HUES6 (cell line): Measurements from ENCODE around the gene NKD1.

Experiments used
- H3K27ac ChIP-seq: 2 replicates; pipeline ENCODE4 v1.7.0; 2013; ENCODE audit warnings: low read depth, mild to moderate bottlenecking, low read length, inconsistent platforms
- H3K27me3 ChIP-seq: 2 replicates; pipeline ENCODE4 v1.6.1; 2013; ENCODE audit warnings: low read length; ENCODE audit not compliant: control insufficient read depth, insufficient read depth
- H3K36me3 ChIP-seq: 2 replicates; pipeline ENCODE4 v1.6.1; 2013; ENCODE audit warnings: low read length; ENCODE audit not compliant: control insufficient read depth, insufficient read depth
- H3K4me1 ChIP-seq: 2 replicates; pipeline ENCODE4 v1.6.1; 2013; ENCODE audit warnings: low read length; ENCODE audit not compliant: control insufficient read depth, insufficient read depth
- H3K4me3 ChIP-seq: 2 replicates; pipeline ENCODE4 v1.5.1; 2013; ENCODE audit warnings: low read depth, low read length
- H3K9ac ChIP-seq: one replicate; pipeline ENCODE4 v1.6.1; 2013; ENCODE audit warnings: mild to moderate bottlenecking, low read length
- H3K9me3 ChIP-seq: 2 replicates; pipeline ENCODE4 v1.6.1; 2013; ENCODE audit warnings: low read depth, low read length; ENCODE audit not compliant: control insufficient read depth, insufficient read depth

NKD1 gene

DNA sequence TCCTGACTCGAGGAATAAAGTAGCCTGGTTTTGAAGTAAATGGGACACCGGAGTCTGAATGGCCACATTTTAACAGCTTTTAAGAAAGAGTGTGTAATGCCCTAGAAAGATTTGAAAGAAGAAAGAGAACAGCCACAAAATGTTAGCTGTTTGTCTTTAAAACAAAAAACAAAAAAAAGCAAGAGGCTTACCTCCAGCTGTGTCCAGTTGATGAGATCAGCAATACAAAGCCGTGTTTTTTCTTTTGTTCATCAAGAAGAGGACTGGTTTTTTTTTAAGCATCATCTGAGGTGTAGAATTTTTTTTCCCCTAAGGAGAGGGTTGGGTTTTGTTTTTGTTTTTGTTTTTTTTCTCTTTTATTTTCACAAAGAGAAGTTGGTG is 58.8 kb downstream of the NKD1 start:
- Histone ChIP-seq H3K9ac (no peak overlapping the region), H3K4me1 (peaks cover 22% of the 10 kb centered on the region), H3K4me3 (no peak overlapping the region), H3K27me3 (no peaks in the 10 kb centered on the region), H3K36me3 (peaks cover 3% of the 10 kb centered on the region; the same call in 1 of the 2 replicates), H3K9me3 (no peaks in the 10 kb centered on the region), H3K27ac (no peak overlapping the region)

DNA sequence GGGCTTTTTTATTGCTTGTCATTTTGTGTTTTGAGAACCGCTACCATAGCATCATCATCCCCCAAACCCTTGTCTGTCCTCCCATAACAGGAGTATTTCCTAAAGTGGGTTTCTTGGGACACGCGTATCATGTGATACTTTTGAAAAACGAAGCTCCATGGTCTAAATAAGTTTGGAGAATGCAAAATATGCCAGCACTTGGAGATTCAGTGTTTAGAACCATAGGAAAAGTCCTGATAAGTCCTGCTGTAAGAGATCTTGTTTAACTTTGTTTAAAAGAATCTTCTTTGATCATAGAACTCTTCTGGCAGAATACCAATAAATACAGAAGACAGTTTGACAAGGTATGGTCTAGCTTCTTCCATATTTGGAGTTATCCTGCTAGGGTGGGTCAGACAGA is 59.3 kb downstream of the NKD1 start:
- H3K4me3 ChIP-seq: no peak overlapping the region
- H3K9me3 ChIP-seq: no peaks in the 10 kb centered on the region
- H3K4me1 ChIP-seq: peaks cover 22% of the 10 kb centered on the region
- H3K36me3 ChIP-seq: peaks cover 3% of the 10 kb centered on the region; the same call in 1 of the 2 replicates
- no peak overlapping the region for H3K9ac ChIP-seq
- H3K27me3 ChIP-seq: no peaks in the 10 kb centered on the region
- no peak overlapping the region for H3K27ac ChIP-seq

DNA sequence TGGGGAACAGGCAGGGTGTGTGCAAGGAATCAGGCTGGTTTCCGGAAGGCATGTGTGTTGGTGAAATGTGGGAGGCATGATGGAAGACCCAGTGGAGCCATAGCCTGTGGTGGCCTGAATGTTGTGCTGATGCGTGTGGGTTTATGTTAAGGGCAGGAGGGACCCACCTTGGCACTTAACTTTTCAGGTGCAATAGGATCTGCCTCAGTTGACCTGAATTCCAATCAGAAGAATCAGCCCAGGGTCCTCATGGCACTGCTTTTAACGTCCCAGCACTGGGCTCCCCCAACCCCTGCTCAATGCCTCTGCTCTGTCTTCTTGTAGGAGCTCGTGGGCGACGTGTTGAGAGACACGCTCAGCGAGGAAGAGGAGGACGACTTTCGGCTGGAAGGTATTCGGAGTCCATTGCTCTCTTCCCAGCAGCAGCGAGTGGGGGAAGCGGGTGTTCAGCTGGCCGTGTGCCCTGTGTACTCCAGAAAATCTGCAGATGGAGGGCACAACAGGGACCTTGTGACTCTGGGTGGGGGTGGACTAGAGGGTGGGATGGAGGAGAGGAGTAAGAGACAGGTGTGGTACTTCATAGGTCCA is 59.9 kb downstream of the NKD1 start:
- H3K9ac ChIP-seq: no peak overlapping the region
- H3K4me3 ChIP-seq: no peak overlapping the region
- H3K27ac ChIP-seq: no peak overlapping the region
- H3K36me3 ChIP-seq: peaks cover 3% of the 10 kb centered on the region; the same call in 1 of the 2 replicates
- peaks cover 22% of the 10 kb centered on the region for H3K4me1 ChIP-seq
- H3K9me3 ChIP-seq: no peaks in the 10 kb centered on the region
- no peaks in the 10 kb centered on the region for H3K27me3 ChIP-seq

DNA sequence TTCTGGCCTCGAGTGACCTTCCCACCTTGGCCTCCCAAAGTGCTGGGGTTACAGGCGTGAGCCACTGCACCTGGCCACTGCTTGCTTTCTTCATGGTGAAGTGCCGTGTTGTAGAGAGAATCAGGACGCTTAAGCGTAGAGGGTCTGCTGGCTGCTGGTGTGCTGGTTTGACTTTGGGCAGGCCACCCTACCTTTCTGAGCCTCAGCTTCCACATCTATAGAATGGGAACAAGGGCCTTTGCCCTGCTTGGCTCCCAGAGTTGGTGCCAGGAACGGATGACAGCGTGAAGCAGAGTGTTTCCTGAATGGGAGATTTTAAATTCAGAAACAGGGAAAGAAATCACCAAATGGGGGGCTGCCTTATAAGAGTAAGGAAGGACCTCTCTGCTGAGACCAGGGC is 60.9 kb downstream of the NKD1 start:
- Histone ChIP-seq H3K4me1 (peaks cover 16% of the 10 kb centered on the region), H3K27ac (no peak overlapping the region), H3K36me3 (peaks cover 3% of the 10 kb centered on the region; the same call in 1 of the 2 replicates), H3K27me3 (no peaks in the 10 kb centered on the region), H3K4me3 (no peak overlapping the region), H3K9ac (no peak overlapping the region), H3K9me3 (no peaks in the 10 kb centered on the region)

DNA sequence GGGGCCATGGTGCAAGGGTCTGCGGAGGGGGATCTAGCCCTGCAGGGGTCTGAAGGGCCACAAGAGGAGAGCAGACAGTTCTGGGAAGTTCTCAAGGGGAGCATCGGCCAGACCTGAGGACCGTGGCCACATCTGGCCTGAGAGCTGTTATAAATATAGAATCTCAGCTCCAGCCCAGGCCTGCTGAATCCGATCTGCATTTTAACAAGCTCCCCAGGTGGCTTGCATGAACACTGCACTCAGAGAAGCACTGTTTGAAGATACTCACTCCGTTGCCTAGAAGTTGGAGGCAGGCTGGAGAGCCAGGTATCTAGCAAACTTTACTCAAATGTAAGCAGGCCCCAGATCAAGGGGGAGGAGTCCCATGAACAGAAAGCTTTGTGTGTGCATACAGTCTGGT is 61.3 kb downstream of the NKD1 start:
- Histone ChIP-seq H3K36me3 (peaks cover 3% of the 10 kb centered on the region; the same call in 1 of the 2 replicates), H3K4me3 (no peak overlapping the region), H3K9me3 (no peaks in the 10 kb centered on the region), H3K4me1 (peaks cover 16% of the 10 kb centered on the region), H3K27ac (no peak overlapping the region), H3K27me3 (no peaks in the 10 kb centered on the region), H3K9ac (no peak overlapping the region)

DNA sequence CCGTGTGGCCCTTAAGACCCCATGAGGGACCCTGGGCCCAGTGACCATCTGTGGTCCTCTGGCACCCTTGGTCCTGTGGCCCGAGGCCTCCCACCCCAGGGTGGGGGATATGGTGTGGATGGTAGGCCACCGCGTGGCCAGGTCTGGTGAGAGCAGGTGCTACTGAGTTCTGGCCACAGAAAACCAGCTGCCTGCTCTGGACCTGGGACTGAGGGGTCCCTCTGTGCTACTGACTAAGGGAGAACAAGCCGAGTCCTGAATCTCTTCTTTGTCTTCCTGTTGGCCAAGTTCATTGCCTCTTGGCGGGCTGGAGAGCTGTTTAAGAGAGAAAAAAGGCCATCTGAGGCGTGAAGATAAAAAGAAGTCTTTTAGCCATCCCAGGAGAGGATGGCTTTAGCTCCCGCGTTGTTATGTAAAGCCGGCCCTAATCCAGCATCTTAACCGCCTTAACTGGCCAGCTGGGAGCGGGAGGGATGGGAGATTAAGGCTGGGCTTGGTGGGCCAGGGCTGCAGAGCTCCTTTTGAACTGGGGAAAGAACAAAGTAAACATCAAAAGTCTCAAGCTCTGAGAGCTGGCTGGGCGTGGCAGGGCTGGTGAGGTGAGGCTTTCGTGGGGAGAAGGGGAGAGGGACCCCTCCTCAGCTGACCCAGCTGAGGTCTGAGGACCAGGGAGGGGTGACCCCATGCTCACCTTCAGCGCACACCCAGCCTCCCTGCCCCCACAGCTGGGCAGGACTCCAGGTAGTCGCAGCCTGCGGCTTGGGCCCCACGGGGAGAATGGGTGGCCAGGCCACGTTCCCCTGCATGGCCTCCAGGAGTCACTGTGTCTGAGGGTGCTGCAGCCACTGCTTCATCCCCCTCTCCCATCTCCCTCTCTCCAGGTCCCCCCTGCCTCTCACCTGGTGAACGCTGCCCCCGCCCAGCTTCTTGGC is 62.4 kb downstream of the NKD1 start:
- Histone ChIP-seq H3K36me3 (peaks cover 3% of the 10 kb centered on the region; the same call in 1 of the 2 replicates), H3K4me1 (peaks cover 16% of the 10 kb centered on the region), H3K4me3 (no peak overlapping the region), H3K27me3 (no peaks in the 10 kb centered on the region), H3K9ac (no peak overlapping the region), H3K9me3 (no peaks in the 10 kb centered on the region), H3K27ac (no peak overlapping the region)

DNA sequence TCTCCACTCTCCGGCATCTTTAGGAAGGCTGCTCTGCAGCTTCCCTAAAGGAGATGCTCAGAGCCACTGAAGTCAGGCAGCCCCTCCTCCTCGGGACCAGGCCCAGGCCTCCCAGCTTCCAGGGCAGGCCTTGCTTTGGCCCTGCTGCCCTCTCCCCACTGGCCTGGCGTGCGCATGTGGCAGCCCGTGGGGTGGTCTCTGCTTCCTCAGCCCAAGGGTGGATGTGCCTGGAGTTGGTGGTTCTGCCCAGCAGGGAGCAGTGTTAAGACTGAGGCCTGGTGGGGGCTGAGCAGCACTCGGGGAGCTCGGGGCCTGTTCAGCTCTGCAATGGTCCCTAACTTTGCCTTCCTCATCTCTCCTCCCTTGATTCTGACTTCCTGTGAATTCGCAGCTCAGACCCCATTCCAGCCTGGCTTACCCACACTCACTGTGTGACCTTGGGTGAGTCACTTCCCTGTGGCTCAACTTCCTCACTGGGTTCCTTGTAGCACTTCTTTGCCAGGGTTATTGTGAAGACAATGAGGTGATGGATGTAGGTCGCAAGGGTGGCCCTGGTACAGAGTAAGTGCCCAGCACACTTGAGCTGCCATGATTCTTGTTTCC is 63.2 kb downstream of the NKD1 start:
- H3K4me3 ChIP-seq: no peak overlapping the region
- H3K36me3 ChIP-seq: peaks cover 3% of the 10 kb centered on the region; the same call in 1 of the 2 replicates
- no peak overlapping the region for H3K9ac ChIP-seq
- no peaks in the 10 kb centered on the region for H3K9me3 ChIP-seq
- no peaks in the 10 kb centered on the region for H3K27me3 ChIP-seq
- H3K27ac ChIP-seq: no peak overlapping the region
- peaks cover 19% of the 10 kb centered on the region for H3K4me1 ChIP-seq

DNA sequence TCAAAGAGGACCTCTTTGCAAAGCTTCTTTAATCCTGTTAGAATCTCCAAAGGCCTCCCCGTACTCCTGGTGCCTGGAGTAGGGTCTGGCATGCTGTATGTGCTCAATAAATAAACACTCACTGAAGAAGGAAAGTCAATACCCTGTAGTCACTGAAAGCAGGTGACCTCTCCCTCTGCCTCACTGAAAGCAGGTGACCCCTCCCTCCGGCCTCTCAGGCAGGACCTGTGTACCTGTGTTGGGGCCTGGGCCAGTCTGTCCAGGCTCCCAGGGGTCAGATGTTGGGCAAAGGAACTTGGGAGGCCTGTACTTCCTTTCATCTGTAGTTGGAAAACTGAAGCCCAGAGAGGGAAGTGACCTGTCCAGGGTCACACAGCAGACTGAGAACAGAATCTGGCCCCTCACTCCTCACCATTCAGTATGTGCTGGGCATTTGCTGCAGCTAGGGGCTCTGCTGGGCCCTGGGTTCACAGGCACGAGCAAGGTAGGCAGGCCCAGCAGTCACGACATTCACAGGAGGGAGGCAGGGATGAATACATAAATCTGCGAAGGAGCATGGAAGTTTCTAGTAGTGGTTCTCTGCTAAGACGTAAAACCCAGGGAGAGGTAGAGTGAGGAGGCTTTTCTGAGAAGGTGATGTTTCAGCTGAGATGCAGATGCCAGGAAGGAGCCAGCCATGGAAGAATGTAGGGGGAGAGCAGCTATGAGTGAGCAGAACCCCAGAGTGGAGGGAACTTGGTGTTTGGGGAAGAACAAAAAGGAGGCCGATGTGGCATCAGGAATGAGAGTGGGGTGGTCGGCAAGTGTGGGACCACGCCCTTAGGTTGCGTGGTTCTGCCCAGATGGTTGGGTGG is 64.0 kb downstream of the NKD1 start:
- no peak overlapping the region for H3K9ac ChIP-seq
- H3K4me3 ChIP-seq: no peak overlapping the region
- no peaks in the 10 kb centered on the region for H3K9me3 ChIP-seq
- no peaks in the 10 kb centered on the region for H3K27me3 ChIP-seq
- peaks cover 27% of the 10 kb centered on the region for H3K4me1 ChIP-seq
- H3K27ac ChIP-seq: no peak overlapping the region
- peaks cover 3% of the 10 kb centered on the region; the same call in 1 of the 2 replicates for H3K36me3 ChIP-seq

DNA sequence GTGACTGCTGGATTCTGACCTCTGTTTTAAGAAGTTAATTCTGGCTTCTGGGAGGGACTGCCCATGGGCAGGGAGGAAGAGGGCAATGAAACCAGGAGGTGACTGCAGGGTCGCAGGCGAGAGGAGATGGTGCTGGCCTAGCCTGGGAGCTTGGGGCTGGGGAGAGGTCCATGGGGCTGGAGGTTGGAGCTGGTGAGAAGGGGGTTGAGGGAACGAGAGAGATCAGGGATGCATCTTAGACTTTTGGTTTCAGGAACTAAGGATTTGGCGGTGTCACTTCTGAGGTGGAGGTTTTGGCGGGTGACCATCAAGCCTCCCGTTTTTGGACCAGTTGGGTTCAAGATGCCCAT is 64.6 kb downstream of the NKD1 start:
- Histone ChIP-seq H3K4me3 (no peak overlapping the region), H3K27me3 (no peaks in the 10 kb centered on the region), H3K36me3 (peaks cover 8% of the 10 kb centered on the region; the same call in 1 of the 2 replicates), H3K4me1 (peaks cover 32% of the 10 kb centered on the region), H3K9me3 (no peaks in the 10 kb centered on the region), H3K9ac (no peak overlapping the region), H3K27ac (no peak overlapping the region)

DNA sequence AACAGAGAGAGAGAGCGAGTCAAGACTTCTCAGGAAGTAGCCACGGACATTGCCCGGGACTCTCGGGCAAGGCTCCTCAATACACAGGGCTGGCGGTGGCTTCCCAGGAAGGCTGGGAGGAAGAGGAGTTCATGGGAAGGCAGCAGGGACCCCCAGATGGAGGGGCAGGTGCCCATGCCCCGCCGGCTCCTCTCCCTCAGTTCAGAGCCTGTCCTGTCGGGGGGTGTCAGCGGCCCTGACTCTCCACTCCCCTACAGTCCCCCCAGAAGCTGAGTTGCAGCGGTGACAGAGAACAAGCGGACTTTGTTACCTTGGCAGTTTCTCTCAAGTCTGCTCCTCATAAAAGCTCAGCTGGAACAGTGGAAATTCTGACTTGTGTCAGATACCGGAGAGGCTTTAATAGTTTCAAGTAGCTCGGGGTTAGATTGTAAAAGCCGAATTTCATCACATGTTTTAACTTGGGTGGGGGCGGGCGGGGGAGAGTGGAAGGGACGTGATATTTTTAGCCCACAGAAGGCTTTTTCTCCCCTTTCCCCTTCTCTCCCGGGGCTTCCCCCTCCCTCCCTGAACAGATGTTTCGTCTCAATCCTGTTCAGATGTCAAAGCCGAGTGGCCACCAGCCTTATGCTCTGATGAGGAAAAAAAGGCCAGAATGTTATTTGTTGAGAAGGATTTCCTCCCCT is 65.2 kb downstream of the NKD1 start:
- no peak overlapping the region for H3K4me3 ChIP-seq
- H3K9me3 ChIP-seq: no peaks in the 10 kb centered on the region
- peaks cover 32% of the 10 kb centered on the region for H3K4me1 ChIP-seq
- H3K27ac ChIP-seq: no peak overlapping the region
- no peaks in the 10 kb centered on the region for H3K27me3 ChIP-seq
- peaks cover 8% of the 10 kb centered on the region; the same call in 1 of the 2 replicates for H3K36me3 ChIP-seq
- no peak overlapping the region for H3K9ac ChIP-seq
